K562 (cell line): ENCODE results near the gene PCP4L1. TPM values are rescaled to one million over a fixed set of nuclear protein-coding genes. Genes with fewer than 3 reads are reported as not detected.

Source experiments
- ATAC-seq: fragments of 200-7000 bp; cut with Tn5 transposase; 3 replicates; pipeline ENCODE4 v1.9.1; 2020; ENCODE audit warnings: moderate library complexity
- Bru-seq: library from RNA; stranded (reverse); fragments of 400-500 nt; gene quantifications from one replicate; lab custom pipeline; 2021; lab: Mats Ljungman, UMichigan
- BruChase-seq, 2 experiments: library from RNA; stranded (reverse); fragments of 400-500 nt; gene quantifications; one replicate each; lab custom pipeline; 2021; lab: Mats Ljungman, UMichigan
- BruUV-seq: library from RNA; stranded (reverse); fragments of 400-500 nt; replicated peaks from 2 replicates; lab custom pipeline; 2021; lab: Mats Ljungman, UMichigan
- CTCF ChIA-PET: fragments of 300-600 bp; formaldehyde crosslinking; extraction: SDS; loops from one replicate; lab custom pipeline; 2021; ENCODE audit warnings: low intra/inter-chr PET ratio; lab: Yijun Ruan, JAX
- POLR2A ChIA-PET: fragments of 300-600, 350-650 bp; sonication (Branson Sonifier 250); formaldehyde crosslinking; extraction: SDS; loops from one replicate; lab custom pipeline; 2021; ENCODE audit warnings: antibody characterized with exemption, inconsistent platforms; lab: Yijun Ruan, JAX
- DNase-seq, 4 experiments: peaks; one replicate each; pipeline versions ENCODE4 v3.0.0 to v3.0.0-alpha.2; 2011 to 2018; ENCODE audit warnings: low spot score in 3 of 4, mixed read lengths in 3 of 4; ENCODE audit errors: extremely low read depth in 1 of 4
- FAIRE-seq: peaks from 2 replicates; lab custom pipeline; 2011; peaks lifted over from hg19 to GRCh38; lab: Jason Lieb, UNC
- H2AFZ ChIP-seq: 2 replicates; pipeline ENCODE4 v1.6.0; 2011; ENCODE audit warnings: low read depth, low read length, control low read depth, inconsistent platforms
- H3K27ac ChIP-seq: fragments of 200-600 bp; 3 replicates; pipeline ENCODE4 v1.8.0; 2011; ENCODE audit warnings: low read depth, mild to moderate bottlenecking, control low read depth, inconsistent platforms, low read length, moderate library complexity, mixed read lengths; ENCODE audit errors: extremely low read depth
- H3K27me3 ChIP-seq, 2 experiments: fragments of 300-600 bp in 1 of 2; 2 replicates in 1 of 2; 3 replicates in 1 of 2; pipeline versions ENCODE4 v1.6.0 to v1.8.0; 2011; ENCODE audit warnings: inconsistent platforms in 2 of 2, low read length in 2 of 2, mild to moderate bottlenecking in 1 of 2, mixed read lengths in 1 of 2, moderate library complexity in 1 of 2; ENCODE audit not compliant: control insufficient read depth in 2 of 2, insufficient read depth in 2 of 2
- H3K36me3 ChIP-seq: fragments of 300-600 bp; 3 replicates; pipeline ENCODE4 v1.8.0; 2011; ENCODE audit warnings: mild to moderate bottlenecking, low read length, inconsistent platforms; ENCODE audit not compliant: control insufficient read depth, insufficient read depth
- H3K4me1 ChIP-seq, 2 experiments: fragments of 200-600 bp in 1 of 2; replicated peaks in 1 of 2; 2 replicates in 1 of 2; 3 replicates in 1 of 2; pipeline versions ENCODE4 v1.5.1 to v1.8.0; 2011; ENCODE audit warnings: inconsistent platforms in 2 of 2, low read length in 2 of 2, mild to moderate bottlenecking in 1 of 2, mixed read lengths in 1 of 2, moderate library complexity in 1 of 2; ENCODE audit not compliant: control insufficient read depth in 2 of 2, insufficient read depth in 2 of 2
- H3K4me2 ChIP-seq: 2 replicates; pipeline ENCODE4 v1.6.1; 2011; ENCODE audit warnings: low read length, control low read depth, inconsistent platforms, mixed read lengths; ENCODE audit not compliant: insufficient read depth
- H3K4me3 ChIP-seq: fragments of 200-600 bp; sonication (generic), shearing (Covaris generic); 2 replicates; pipeline ENCODE4 v1.5.1; 2016; ENCODE audit warnings: control low read depth, inconsistent platforms
- H3K79me2 ChIP-seq: fragments of 200-600 bp; 3 replicates; pipeline ENCODE4 v1.8.0; 2011; ENCODE audit warnings: low read length, inconsistent platforms; ENCODE audit not compliant: control insufficient read depth, insufficient read depth
- H3K9ac ChIP-seq, 2 experiments: 2 replicates each; pipeline versions ENCODE4 v1.6.0 to v1.6.1; 2011; ENCODE audit warnings: low read depth in 2 of 2, low read length in 2 of 2, control low read depth in 1 of 2, inconsistent platforms in 1 of 2, mild to moderate bottlenecking in 1 of 2, mixed read lengths in 1 of 2; ENCODE audit not compliant: insufficient read depth in 1 of 2
- H3K9me1 ChIP-seq: one replicate; pipeline ENCODE4 v1.6.0; 2011; ENCODE audit warnings: inconsistent platforms, mild to moderate bottlenecking, low read length, moderate library complexity; ENCODE audit not compliant: control insufficient read depth, insufficient read depth
- H3K9me3 ChIP-seq: replicated peaks from 2 replicates; pipeline ENCODE4 v1.5.1; 2011; ENCODE audit warnings: low read depth, low read length, inconsistent platforms; ENCODE audit not compliant: control insufficient read depth, insufficient read depth
- H4K20me1 ChIP-seq: replicated peaks from 2 replicates; pipeline ENCODE4 v1.6.1; 2011; ENCODE audit warnings: low read length, inconsistent platforms, mixed read lengths; ENCODE audit not compliant: control insufficient read depth, insufficient read depth
- NFYB ChIP-seq: IDR thresholded peaks from 2 replicates; pipeline ENCODE4 v1.6.1; 2011; ENCODE audit warnings: mild to moderate bottlenecking, moderate library complexity; ENCODE audit not compliant: insufficient read length; ENCODE audit errors: extremely low read depth
- RFX5 ChIP-seq: IDR thresholded peaks from 2 replicates; pipeline ENCODE4 v1.6.1; 2011; ENCODE audit warnings: low read depth, mild to moderate bottlenecking, improper control_type of control experiment, low read length
- WGBS: fragments of 100-300 bp; shearing (Covaris generic); methylation state at CpG from one replicate; pipeline ENCODE4 v1.1.6; 2016; ENCODE audit warnings: low coverage, mixed read lengths; ENCODE audit not compliant: insufficient coverage; ENCODE audit errors: missing lambda C conversion rate; 5-methylcytosine and 5-hydroxymethylcytosine counted together
- in situ Hi-C: fragments of 300-500 bp; cut with MboI; formaldehyde crosslinking; loops from 4 replicates; pipeline ENCODE4 v1.15.0; 2018; ENCODE audit warnings: inconsistent platforms, mixed read lengths
- intact Hi-C: fragments of 100-400 bp; cut with micrococcal nuclease; formaldehyde crosslinking; loops from 2 replicates; pipeline ENCODE4 v1.14.2; 2022
- long read RNA-seq, 3 experiments: library from polyadenylated mRNA in 2 of 3; library from RNA in 1 of 3; unstranded in 2 of 3; stranded (forward) in 1 of 3; transcript quantifications; one replicate each; pipeline ENCODE4 v2.0.0, GENCODE V29; 2019 to 2022
- polyA minus RNA-seq, 3 experiments: library from RNA; depleted of rRNA, polyadenylated mRNA; stranded (reverse); fragments of >200 nt; gene quantifications; 2 replicates each; pipeline ENCODE4 v1.2.3, GENCODE V29; 2011
- polyA plus RNA-seq, 8 experiments: library from polyadenylated mRNA; depleted of rRNA in 4 of 8; stranded (reverse) in 5 of 8; unstranded in 3 of 8; fragments of >200 nt; fragmentation: Nextera tagmentation in 2 of 8; fragmentation: Illumina TruSeq in 1 of 8; extraction: Ambion mirVana in 2 of 8; extraction: Trizol in 1 of 8; gene quantifications; 2 replicates each; pipeline versions ENCODE4 v1.2.1 to v1.2.3, GENCODE V29; 2011 to 2014; ENCODE audit warnings: inconsistent platforms in 1 of 8, missing spikeins in 1 of 8
- total RNA-seq, 7 experiments: library from RNA; depleted of rRNA in 6 of 7; stranded (reverse); fragments of >200 nt in 6 of 7; fragmentation: Illumina TruSeq in 2 of 7; extraction: Trizol in 2 of 7; gene quantifications; 2 replicates each; pipeline versions ENCODE4 v1.2.1 to v1.2.3, GENCODE V29; 2011 to 2021; ENCODE audit warnings: low replicate concordance in 1 of 7
- TF ChIP-seq, protein P1 (sequence below): fragments of 450-650 bp; IDR thresholded peaks from 2 replicates; pipeline ENCODE4 v1.6.1; 2016
- TF ChIP-seq, protein P2 (sequence below): sonication (generic); formaldehyde crosslinking; IDR thresholded peaks from 2 replicates; pipeline ENCODE4 v1.8.1; 2023; ENCODE audit warnings: mild to moderate bottlenecking, missing genetic modification reagents, moderate library complexity
- TF ChIP-seq, protein P3 (sequence below), 2 experiments: IDR thresholded peaks in 1 of 2; conservative IDR thresholded peaks in 1 of 2; 2 replicates each; pipeline ENCODE4 v1.6.1; 2016; ENCODE audit warnings: low read depth in 2 of 2, mild to moderate bottlenecking in 1 of 2, missing compliant biosample characterization in 1 of 2, missing genetic modification characterization in 1 of 2, moderate library complexity in 1 of 2

Gene PCP4L1
- total RNA-seq (2011; cell fraction: chromatin; rRNA removed; ENCODE audit: low replicate concordance): not detected in 2 replicates
- total RNA-seq (2011; cell fraction: nucleolus; rRNA removed): not detected in 2 replicates
- not detected in 2 replicates for total RNA-seq (2011; cell fraction: nucleoplasm; rRNA removed)
- total RNA-seq (2014; rRNA removed) (not detected in 2 replicates), total RNA-seq (2014; rRNA removed; fragmentation: Illumina TruSeq; extraction: Trizol) (not detected in 2 replicates), total RNA-seq (2015; rRNA removed; fragmentation: Illumina TruSeq; extraction: Trizol) (not detected in 2 replicates), total RNA-seq (2021) (not detected in 2 replicates), polyA plus RNA-seq (2011; rRNA removed) (not detected in 2 replicates), polyA plus RNA-seq (2014; fragmentation: Illumina TruSeq; extraction: Trizol) (not detected in 2 replicates), polyA plus RNA-seq (2014; fragmentation: Nextera tagmentation; extraction: Ambion mirVana) (not detected), polyA plus RNA-seq (2014; rRNA removed) (not detected in 2 replicates), polyA minus RNA-seq (2011; rRNA and poly(A)+ RNA removed) (not detected in 2 replicates), Bru-seq, nascent RNA (percentile 9 among the genes with signal in this experiment), BruChase-seq, experiment 1, labeled RNA remaining after a 2-hour chase (not detected), BruChase-seq, experiment 2, labeled RNA remaining after a 6-hour chase (percentile 8 among the genes with signal in this experiment)
- not detected in 2 replicates for polyA plus RNA-seq (2011; cell fraction: cytosol; rRNA removed)
- not detected in 2 replicates for polyA plus RNA-seq (2011; cell fraction: nucleus; rRNA removed)
- 0.08 and 0.22 TPM in 2 replicates for polyA plus RNA-seq (2012)
- polyA minus RNA-seq (2011; cell fraction: cytosol; rRNA and poly(A)+ RNA removed): not detected in 2 replicates
- polyA minus RNA-seq (2011; cell fraction: nucleus; rRNA and poly(A)+ RNA removed): not detected in 2 replicates
- long read RNA-seq, experiment 1: 0 reads
- long read RNA-seq, experiment 2: 0 reads
- long read RNA-seq, experiment 3: 0 reads

DNA sequence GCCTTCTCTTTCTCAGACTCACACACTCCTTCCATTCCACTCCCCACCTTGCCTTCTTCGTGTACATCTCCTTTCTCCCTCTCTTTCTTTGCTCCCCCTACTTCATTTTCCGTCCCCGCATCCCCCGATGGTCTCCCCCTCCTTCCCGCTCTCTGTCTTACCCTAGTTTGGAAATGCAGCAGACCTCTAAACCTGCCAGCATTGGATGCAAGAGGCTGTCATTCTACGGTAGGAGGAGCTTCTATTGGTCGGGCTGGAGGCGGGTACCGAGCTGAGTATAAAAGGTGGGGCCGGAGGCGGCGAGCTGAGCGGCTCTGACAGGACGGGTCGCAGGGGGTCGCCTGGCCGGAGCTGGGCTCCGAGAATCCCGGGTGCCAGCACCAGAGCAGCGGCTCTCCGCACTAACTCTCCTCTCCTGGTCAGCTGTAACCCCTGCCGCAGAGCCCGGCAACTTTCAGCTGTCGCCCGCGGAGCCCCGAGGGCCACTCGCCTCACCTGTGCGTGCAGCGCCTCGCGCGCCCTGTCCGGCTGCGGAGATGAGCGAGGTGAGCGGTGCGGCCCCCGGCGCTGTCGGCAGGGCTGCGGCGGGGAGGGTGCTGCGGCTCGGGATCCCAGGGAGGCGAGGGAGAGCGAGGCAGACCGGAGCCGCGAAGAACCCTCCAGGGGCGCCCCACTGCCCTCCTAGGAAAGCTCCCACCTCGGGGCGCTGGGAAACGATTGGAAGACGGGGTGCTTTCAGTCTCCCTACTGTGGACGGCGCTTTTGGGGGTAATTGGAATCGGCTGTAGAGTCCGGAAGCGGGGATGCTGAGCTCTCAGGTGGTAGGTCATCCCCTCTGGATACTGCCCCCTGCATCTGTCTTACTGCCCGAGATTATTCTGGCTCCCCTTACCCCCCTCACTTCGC is at the start of gene PCP4L1:
TSS of gene PCP4L1 (plus strand) at position 307 of the 906 bp plus-strand sequence. CDS start at position 537, 230 bp downstream.
- H3K27me3 ChIP-seq: peaks cover 30 to 35% of the 10 kb centered on the region in 2 experiments; a peak in 4 of 5 replicates
- no peaks in the 10 kb centered on the region for H3K9me1 ChIP-seq
- DNase-seq (no peak), ATAC-seq (peak; percentile 75), FAIRE-seq (no peak)
- BruUV-seq: no TSS peak
- H3K4me3 ChIP-seq: no peak within 1 kb of the TSS
- no peaks in the 10 kb centered on the region for H4K20me1 ChIP-seq
- no peaks in the 10 kb centered on the region for H3K36me3 ChIP-seq
- TF ChIP-seq, protein P1, sequence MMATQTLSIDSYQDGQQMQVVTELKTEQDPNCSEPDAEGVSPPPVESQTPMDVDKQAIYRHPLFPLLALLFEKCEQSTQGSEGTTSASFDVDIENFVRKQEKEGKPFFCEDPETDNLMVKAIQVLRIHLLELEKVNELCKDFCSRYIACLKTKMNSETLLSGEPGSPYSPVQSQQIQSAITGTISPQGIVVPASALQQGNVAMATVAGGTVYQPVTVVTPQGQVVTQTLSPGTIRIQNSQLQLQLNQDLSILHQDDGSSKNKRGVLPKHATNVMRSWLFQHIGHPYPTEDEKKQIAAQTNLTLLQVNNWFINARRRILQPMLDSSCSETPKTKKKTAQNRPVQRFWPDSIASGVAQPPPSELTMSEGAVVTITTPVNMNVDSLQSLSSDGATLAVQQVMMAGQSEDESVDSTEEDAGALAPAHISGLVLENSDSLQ: peak; percentile 93
- TF ChIP-seq, protein P2, sequence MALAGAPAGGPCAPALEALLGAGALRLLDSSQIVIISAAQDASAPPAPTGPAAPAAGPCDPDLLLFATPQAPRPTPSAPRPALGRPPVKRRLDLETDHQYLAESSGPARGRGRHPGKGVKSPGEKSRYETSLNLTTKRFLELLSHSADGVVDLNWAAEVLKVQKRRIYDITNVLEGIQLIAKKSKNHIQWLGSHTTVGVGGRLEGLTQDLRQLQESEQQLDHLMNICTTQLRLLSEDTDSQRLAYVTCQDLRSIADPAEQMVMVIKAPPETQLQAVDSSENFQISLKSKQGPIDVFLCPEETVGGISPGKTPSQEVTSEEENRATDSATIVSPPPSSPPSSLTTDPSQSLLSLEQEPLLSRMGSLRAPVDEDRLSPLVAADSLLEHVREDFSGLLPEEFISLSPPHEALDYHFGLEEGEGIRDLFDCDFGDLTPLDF (CRISPR knock-in tag): no peak
- no peak for TF ChIP-seq RFX5
- TF ChIP-seq, protein P3, sequence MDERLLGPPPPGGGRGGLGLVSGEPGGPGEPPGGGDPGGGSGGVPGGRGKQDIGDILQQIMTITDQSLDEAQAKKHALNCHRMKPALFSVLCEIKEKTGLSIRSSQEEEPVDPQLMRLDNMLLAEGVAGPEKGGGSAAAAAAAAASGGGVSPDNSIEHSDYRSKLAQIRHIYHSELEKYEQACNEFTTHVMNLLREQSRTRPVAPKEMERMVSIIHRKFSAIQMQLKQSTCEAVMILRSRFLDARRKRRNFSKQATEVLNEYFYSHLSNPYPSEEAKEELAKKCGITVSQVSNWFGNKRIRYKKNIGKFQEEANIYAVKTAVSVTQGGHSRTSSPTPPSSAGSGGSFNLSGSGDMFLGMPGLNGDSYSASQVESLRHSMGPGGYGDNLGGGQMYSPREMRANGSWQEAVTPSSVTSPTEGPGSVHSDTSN (CRISPR knock-in tag; IDR thresholded peaks at IDR 0.05; ENCODE audit: low read depth): no peak
- TF ChIP-seq, protein P3 (tag; conservative IDR thresholded peaks at IDR 0.05; ENCODE audit: low read depth): no peak
- peak; percentile 7 for TF ChIP-seq NFYB
- H3K4me2 ChIP-seq: no peak within 1 kb of the TSS
- H3K27ac ChIP-seq: no peak within 1 kb of the TSS
- H3K9me3 ChIP-seq: peaks cover 2% of the 10 kb centered on the region; the same call in 1 of the 2 replicates
- H2AFZ ChIP-seq: no peak within 1 kb of the TSS
- H3K79me2 ChIP-seq: no peaks in the 10 kb centered on the region
- ChIA-PET CTCF (no interaction called here), POLR2A (interaction anchor here (0.8 to 1.5 kb wide), 3 partner anchors 9 to 16 kb away, joined by 4 to 5 read pairs (median 5); no protein-coding TSS in a partner anchor)
- intact Hi-C loops: no loop called here
- no peak within 1 kb of the TSS for H3K9ac ChIP-seq
- H3K4me1 ChIP-seq: peaks cover 0 to 7% of the 10 kb centered on the region in 2 experiments; a peak in 3 of 5 replicates
- 18% methylated on average over 38 of the region's 62 CpGs for WGBS
- in situ Hi-C loops: no loop called here
